IMR-90 (cell line): Measurements from ENCODE around the gene SUN1. TPM values are rescaled to one million over a fixed set of nuclear protein-coding genes. Genes with fewer than 3 reads are reported as not detected.

Experiments
- ATAC-seq: fragments of 200-7000 bp; cut with Tn5 transposase; 2 replicates; pipeline ENCODE4 v1.9.1; 2020; ENCODE audit warnings: low read depth, mild to moderate bottlenecking, moderate library complexity
- BruUV-seq: library from RNA; stranded (reverse); fragments of 400-500 nt; replicated peaks from 2 replicates; lab custom pipeline; 2021; lab: Mats Ljungman, UMichigan
- CTCF ChIA-PET: fragments of 300-600 bp; formaldehyde crosslinking; extraction: SDS; loops from one replicate; lab custom pipeline; 2021; ENCODE audit warnings: antibody characterized with exemption; lab: Yijun Ruan, JAX
- POLR2A ChIA-PET: fragments of 300-600 bp; sonication (Branson Sonifier 250); formaldehyde crosslinking; loops from one replicate; lab custom pipeline; 2022; ENCODE audit warnings: antibody characterized with exemption; ENCODE audit not compliant: unreplicated experiment; lab: Charles Lee
- DNase-seq: peaks from one replicate; pipeline ENCODE4 v3.0.0; 2013
- H2AFZ ChIP-seq: replicated peaks from 2 replicates; pipeline ENCODE3; 2013; ENCODE audit warnings: low read length, mild to moderate bottlenecking; ENCODE audit not compliant: poor library complexity
- H2AK5ac ChIP-seq: 2 replicates; pipeline ENCODE4 v1.6.1; 2013; ENCODE audit warnings: low read depth, low read length, inconsistent platforms
- H2AK9ac ChIP-seq: replicated peaks from 2 replicates; pipeline ENCODE3; 2013; ENCODE audit warnings: mild to moderate bottlenecking, low read depth, low read length, moderate library complexity; ENCODE audit not compliant: poor library complexity
- H2BK120ac ChIP-seq: 2 replicates; pipeline ENCODE4 v1.6.1; 2013; ENCODE audit warnings: low read depth, low read length, inconsistent platforms
- H2BK15ac ChIP-seq: 3 replicates; pipeline ENCODE4 v1.6.1; 2013; ENCODE audit warnings: low read depth, low read length, inconsistent platforms
- H2BK20ac ChIP-seq: 2 replicates; pipeline ENCODE4 v1.6.1; 2013; ENCODE audit warnings: low read depth, mild to moderate bottlenecking, inconsistent platforms, low read length, moderate library complexity
- H2BK5ac ChIP-seq: 2 replicates; pipeline ENCODE4 v1.6.1; 2013; ENCODE audit warnings: mild to moderate bottlenecking, low read depth, low read length, inconsistent platforms; ENCODE audit not compliant: poor library complexity, severe bottlenecking
- H3K14ac ChIP-seq: replicated peaks from 2 replicates; pipeline ENCODE4 v1.6.1; 2013; ENCODE audit warnings: low read depth, low read length, inconsistent platforms
- H3K18ac ChIP-seq: 2 replicates; pipeline ENCODE4 v1.6.1; 2013; ENCODE audit warnings: low read depth, low read length, control low read depth
- H3K23ac ChIP-seq: 2 replicates; pipeline ENCODE4 v1.6.1; 2013; ENCODE audit warnings: low read depth, low read length, inconsistent platforms
- H3K27ac ChIP-seq: 2 replicates; pipeline ENCODE4 v1.5.1; 2013; ENCODE audit warnings: mild to moderate bottlenecking, control low read depth, low read length; ENCODE audit not compliant: insufficient read depth
- H3K27me3 ChIP-seq: 2 replicates; pipeline ENCODE4 v1.6.1; 2013; ENCODE audit warnings: low read length; ENCODE audit not compliant: control insufficient read depth, insufficient read depth
- H3K36me3 ChIP-seq: 2 replicates; pipeline ENCODE4 v1.6.1; 2013; ENCODE audit warnings: low read length, mixed read lengths; ENCODE audit not compliant: control insufficient read depth, insufficient read depth
- H3K4ac ChIP-seq: 2 replicates; pipeline ENCODE4 v1.6.1; 2013; ENCODE audit warnings: low read depth, low read length, inconsistent platforms
- H3K4me1 ChIP-seq: 2 replicates; pipeline ENCODE4 v1.6.1; 2013; ENCODE audit warnings: low read length, mixed read lengths; ENCODE audit not compliant: control insufficient read depth, insufficient read depth
- H3K4me2 ChIP-seq: 2 replicates; pipeline ENCODE4 v1.6.1; 2013; ENCODE audit warnings: low read depth, mild to moderate bottlenecking, control low read depth, low read length, moderate library complexity
- H3K4me3 ChIP-seq: 2 replicates; pipeline ENCODE4 v1.5.1; 2013; ENCODE audit warnings: low read depth, mild to moderate bottlenecking, control low read depth, low read length, moderate library complexity; ENCODE audit not compliant: insufficient read depth
- H3K56ac ChIP-seq: 2 replicates; pipeline ENCODE4 v1.6.1; 2013; ENCODE audit warnings: low read length, inconsistent platforms; ENCODE audit not compliant: insufficient read depth; ENCODE audit errors: extremely low read depth
- H3K79me1 ChIP-seq, 2 experiments: 2 replicates each; pipeline ENCODE4 v1.6.1; 2013; ENCODE audit warnings: low read length in 2 of 2, inconsistent platforms in 1 of 2, low read depth in 1 of 2
- H3K9ac ChIP-seq: 2 replicates; pipeline ENCODE4 v1.6.1; 2013; ENCODE audit warnings: low read depth, low read length, control low read depth
- H3K9me1 ChIP-seq: 2 replicates; pipeline ENCODE4 v1.6.1; 2013; ENCODE audit warnings: low read length, inconsistent platforms; ENCODE audit not compliant: insufficient read depth
- H3K9me3 ChIP-seq: 2 replicates; pipeline ENCODE4 v1.6.1; 2013; ENCODE audit warnings: low read length; ENCODE audit not compliant: control insufficient read depth, insufficient read depth
- H4K20me1 ChIP-seq: 2 replicates; pipeline ENCODE4 v1.6.1; 2013; ENCODE audit warnings: low read length, inconsistent platforms; ENCODE audit not compliant: insufficient read depth
- H4K5ac ChIP-seq: 2 replicates; pipeline ENCODE4 v1.6.1; 2013; ENCODE audit warnings: mild to moderate bottlenecking, low read depth, low read length, control low read depth
- H4K8ac ChIP-seq, 2 experiments: 2 replicates each; pipeline ENCODE4 v1.6.1; 2013; ENCODE audit warnings: low read depth in 2 of 2, low read length in 2 of 2, control low read depth in 1 of 2, inconsistent platforms in 1 of 2
- H4K91ac ChIP-seq: 2 replicates; pipeline ENCODE4 v1.6.1; 2013; ENCODE audit warnings: low read depth, low read length, inconsistent platforms; ENCODE audit not compliant: insufficient read depth
- BHLHE40 ChIP-seq: fragments of 150-350 bp; IDR thresholded peaks from 2 replicates; pipeline ENCODE4 v1.6.1; 2016; ENCODE audit warnings: mild to moderate bottlenecking, low read depth, low read length
- CEBPB ChIP-seq: IDR thresholded peaks from 2 replicates; pipeline ENCODE4 v1.6.1; 2012; ENCODE audit warnings: low read depth, low read length, improper control_type of control experiment
- CHD1 ChIP-seq: IDR thresholded peaks from 2 replicates; pipeline ENCODE4 v1.6.1; 2012; ENCODE audit warnings: low read depth, low read length, improper control_type of control experiment
- CTCF ChIP-seq: conservative IDR thresholded peaks from 2 replicates; pipeline ENCODE4 v1.5.1; 2012; ENCODE audit warnings: mild to moderate bottlenecking, low read depth, low read length, improper control_type of control experiment
- ELK1 ChIP-seq: fragments of 150-350 bp; IDR thresholded peaks from 2 replicates; pipeline ENCODE4 v1.6.1; 2016; ENCODE audit warnings: low read depth, mild to moderate bottlenecking, low read length, moderate library complexity, borderline replicate concordance
- FOS ChIP-seq: fragments of 150-350 bp; IDR thresholded peaks from 2 replicates; pipeline ENCODE4 v1.6.1; 2016; ENCODE audit warnings: low read depth, low read length
- MAFK ChIP-seq: IDR thresholded peaks from 2 replicates; pipeline ENCODE4 v1.6.1; 2012; ENCODE audit warnings: low read depth, low read length, improper control_type of control experiment
- MAZ ChIP-seq: IDR thresholded peaks from 2 replicates; pipeline ENCODE4 v1.6.1; 2012; ENCODE audit warnings: low read depth, mild to moderate bottlenecking, low read length, improper control_type of control experiment, moderate library complexity, borderline replicate concordance
- MXI1 ChIP-seq: IDR thresholded peaks from 2 replicates; pipeline ENCODE4 v1.6.1; 2012; ENCODE audit warnings: low read depth, mild to moderate bottlenecking, low read length, moderate library complexity, borderline replicate concordance
- NFE2L2 ChIP-seq: fragments of 150-350 bp; IDR thresholded peaks from 2 replicates; pipeline ENCODE4 v1.6.1; 2016; ENCODE audit warnings: low read depth, mild to moderate bottlenecking, low read length
- POLR2A ChIP-seq: IDR thresholded peaks from 2 replicates; pipeline ENCODE4 v1.6.1; 2012; ENCODE audit warnings: mild to moderate bottlenecking, low read depth, low read length
- RAD21 ChIP-seq: IDR thresholded peaks from 2 replicates; pipeline ENCODE4 v1.6.1; 2012; ENCODE audit warnings: low read length, improper control_type of control experiment
- RCOR1 ChIP-seq: IDR thresholded peaks from 2 replicates; pipeline ENCODE4 v1.6.1; 2012; ENCODE audit warnings: mild to moderate bottlenecking, low read length, improper control_type of control experiment; ENCODE audit not compliant: insufficient replicate concordance
- RFX5 ChIP-seq: IDR thresholded peaks from 2 replicates; pipeline ENCODE4 v1.8.0; 2012; ENCODE audit warnings: low read depth, mild to moderate bottlenecking, low read length, moderate library complexity
- SMC3 ChIP-seq: fragments of 150-350 bp; IDR thresholded peaks from 2 replicates; pipeline ENCODE4 v1.6.1; 2016; ENCODE audit warnings: low read depth, mild to moderate bottlenecking, antibody characterized with exemption, low read length, moderate library complexity
- USF2 ChIP-seq: fragments of 150-350 bp; IDR thresholded peaks from 2 replicates; pipeline ENCODE4 v1.6.1; 2017; ENCODE audit warnings: mild to moderate bottlenecking, antibody characterized with exemption, low read length, low read depth
- WGBS, 2 experiments: methylation state at CpG; one replicate each; pipeline versions ENCODE4 v1.1.5 to v1.1.7; 2013; ENCODE audit warnings: missing lambda C conversion rate in 2 of 2; ENCODE audit not compliant: insufficient read length in 1 of 2; ENCODE audit errors: extremely low coverage in 2 of 2; 5-methylcytosine and 5-hydroxymethylcytosine counted together
- dilution Hi-C: fragments of 300-500 bp; cut with HindIII; formaldehyde crosslinking; loops from one replicate; pipeline ENCODE4 v1.14.3; 2018; ENCODE audit warnings: low sequenced_read_pairs; ENCODE audit not compliant: unreplicated experiment
- in situ Hi-C: fragments of 300-500 bp; cut with MboI; formaldehyde crosslinking; loops from 3 replicates; pipeline ENCODE4 v1.14.3; 2019; ENCODE audit warnings: low sequenced_read_pairs, inconsistent platforms, mixed read lengths
- intact Hi-C: fragments of 100-400 bp; cut with micrococcal nuclease; formaldehyde crosslinking; loops from 2 replicates; pipeline ENCODE4 v1.10.0; 2022
- polyA plus RNA-seq, 3 experiments: library from polyadenylated mRNA; depleted of rRNA; stranded (reverse); fragments of >200 nt; gene quantifications; 2 replicates each; pipeline ENCODE4 v1.2.3, GENCODE V29; 2012; ENCODE audit warnings: low replicate concordance in 1 of 3
- total RNA-seq: library from RNA; depleted of rRNA; stranded (reverse); fragments of >200 nt; gene quantifications from 2 replicates; pipeline ENCODE4 v1.2.3, GENCODE V29; 2012

The SUN1 gene
- total and polyA plus RNA-seq, 2 of the 4 experiments (the other 2 are of a cell fraction): 113 to 239 TPM

- Histone ChIP-seq H3K4ac (no peak overlapping the region), H3K79me1 (peaks cover 26 to 57% of the 10 kb centered on the region in 2 experiments), H3K4me1 (peaks cover 5% of the 10 kb centered on the region; the same call in 1 of the 2 replicates), H3K9me3 (no peaks in the 10 kb centered on the region), H4K8ac (no peak overlapping the region), H3K9me1 (peaks cover 6% of the 10 kb centered on the region), H3K27me3 (no peaks in the 10 kb centered on the region), H3K18ac (no peak overlapping the region), H4K91ac (no peak overlapping the region), H3K56ac (no peak overlapping the region), H2AK9ac (no peak overlapping the region), H3K36me3 (peaks cover 46% of the 10 kb centered on the region), H3K14ac (no peak overlapping the region), H3K4me3 (no peak overlapping the region), H2BK5ac (no peak overlapping the region), H2BK15ac (no peak overlapping the region), H4K5ac (no peak overlapping the region), H3K27ac (no peak overlapping the region), H2BK120ac (no peak overlapping the region), H4K20me1 (peaks cover 15% of the 10 kb centered on the region; the same call in 1 of the 2 replicates), H3K23ac (no peak overlapping the region), H2AFZ (no peak overlapping the region), H3K9ac (no peak overlapping the region), H2AK5ac (no peak overlapping the region), H2BK20ac (no peak overlapping the region), H3K4me2 (no peak overlapping the region)
- CTCF ChIA-PET: no interaction called here
- ATAC-seq (no peak), DNase-seq (no peak)
- dilution Hi-C loops (no loop called here), in situ Hi-C loops (no loop called here), intact Hi-C loops (no loop called here)
- POLR2A ChIA-PET: no interaction called here
- no TSS peak for BruUV-seq
- 100% methylated on average over 2 of the region's 22 CpGs; no CpG with 5 or more reads in 1 of the 2 experiments for WGBS, 2 experiments
- TF ChIP-seq CEBPB (no peak), RFX5 (no peak), CTCF (no peak), RCOR1 (no peak), SMC3 (no peak), MAFK (no peak), MAZ (no peak), BHLHE40 (no peak), POLR2A (no peak), CHD1 (no peak), ELK1 (no peak), MXI1 (no peak), FOS (no peak), RAD21 (no peak), NFE2L2 (no peak), USF2 (no peak)
Observed at GRCh38 chr7:845091-845490, 12.8 kb downstream of the SUN1 start.
